ENCODE results near the gene YTHDC2.
"Not testable (repeated sequence)": the region's sequence is repeated elsewhere in the genome, so short reads cannot be mapped to it uniquely, and the experiment has no call there.

Gene YTHDC2

DNA sequence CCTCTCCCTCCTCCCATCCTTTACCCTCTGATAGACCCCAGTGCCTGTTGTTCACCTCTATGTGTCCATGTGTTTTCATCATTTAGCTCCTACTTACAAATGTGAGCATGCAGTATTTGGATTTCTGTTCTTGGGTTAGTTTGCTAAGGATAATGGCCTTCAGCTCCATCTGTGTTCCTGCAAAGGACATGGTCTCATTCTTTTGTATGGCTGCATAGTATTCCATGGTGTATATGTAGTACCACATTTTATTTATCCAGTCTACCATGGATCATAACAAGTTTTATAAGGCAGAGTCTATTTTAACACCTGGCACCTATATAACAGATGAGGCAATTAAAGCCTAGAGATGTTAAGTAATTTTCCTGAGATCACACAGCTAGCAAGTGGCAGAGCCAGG, 7.4 kb downstream of the YTHDC2 start:
- DNase-seq, result no peak

- DNase-seq, result peak; percentile 17
Observed at GRCh38 chr5:113523168-113523567, 9.7 kb downstream of the YTHDC2 start.

DNA sequence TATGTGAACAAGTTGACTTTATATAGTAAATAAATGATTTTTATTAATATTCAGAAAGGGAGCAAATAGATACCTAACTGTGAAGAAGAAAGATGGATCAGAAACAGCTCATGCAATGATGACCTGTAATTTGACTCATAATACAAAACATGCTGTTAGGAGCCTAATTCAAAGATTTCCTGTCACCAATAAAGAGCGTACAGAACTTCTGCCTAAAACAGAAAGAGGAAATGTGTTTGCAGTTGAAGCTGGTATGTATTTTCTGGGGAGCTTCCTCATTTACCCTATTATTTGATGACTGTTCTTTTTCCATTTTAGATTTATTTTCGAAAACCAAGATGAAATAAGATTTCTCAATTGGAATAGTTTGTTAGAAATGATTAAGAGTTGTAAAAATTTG, 11.4 kb downstream of the YTHDC2 start:
- DNase-seq, result no peak

GRCh38 chr5:113526421-113526820, 12.9 kb downstream of the YTHDC2 start:
- DNase-seq, result no peak

DNA sequence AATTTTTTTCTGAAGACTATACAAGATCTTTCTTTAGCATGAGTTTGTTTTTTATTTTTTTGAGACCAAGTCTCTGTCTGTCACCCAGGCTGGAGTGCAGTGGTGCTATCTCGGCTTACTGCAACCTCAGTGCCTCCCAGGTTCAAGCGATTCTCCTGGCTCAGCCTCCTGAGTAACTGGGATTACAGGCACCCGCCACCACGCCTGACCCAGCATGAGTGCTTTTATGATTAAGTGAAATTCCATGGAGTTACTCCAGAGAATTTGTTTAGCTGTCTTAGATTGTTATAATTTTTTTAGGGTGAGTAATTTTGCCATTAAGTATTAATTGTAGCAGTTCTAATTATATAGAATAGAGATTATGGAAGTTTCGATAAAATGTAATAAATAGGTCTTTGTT, 14.3 kb downstream of the YTHDC2 start:
- no peak for DNase-seq

GRCh38 chr5:113531481-113532159, 18.1 kb downstream of the YTHDC2 start:
- DNase-seq, result peak; percentile 7

DNA sequence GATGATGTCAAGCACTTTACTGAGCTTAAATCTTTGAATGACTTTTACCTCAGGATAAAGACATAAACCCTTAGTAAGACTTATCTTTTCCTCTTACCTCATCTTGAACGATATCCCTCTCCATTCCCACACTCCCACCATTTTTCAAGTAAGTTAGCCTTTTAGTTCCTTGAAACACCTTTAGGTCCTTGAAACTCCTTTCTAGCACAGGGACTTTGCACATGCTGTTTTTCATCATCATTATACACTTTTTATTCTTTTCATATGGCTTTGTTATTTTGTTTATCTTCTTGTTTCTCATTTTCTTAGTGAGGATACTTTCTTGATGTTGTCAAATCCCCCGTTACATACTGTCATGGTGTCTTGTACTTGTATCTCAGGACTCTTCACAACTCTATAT, 24.8 kb downstream of the YTHDC2 start:
- no peak for DNase-seq

DNA sequence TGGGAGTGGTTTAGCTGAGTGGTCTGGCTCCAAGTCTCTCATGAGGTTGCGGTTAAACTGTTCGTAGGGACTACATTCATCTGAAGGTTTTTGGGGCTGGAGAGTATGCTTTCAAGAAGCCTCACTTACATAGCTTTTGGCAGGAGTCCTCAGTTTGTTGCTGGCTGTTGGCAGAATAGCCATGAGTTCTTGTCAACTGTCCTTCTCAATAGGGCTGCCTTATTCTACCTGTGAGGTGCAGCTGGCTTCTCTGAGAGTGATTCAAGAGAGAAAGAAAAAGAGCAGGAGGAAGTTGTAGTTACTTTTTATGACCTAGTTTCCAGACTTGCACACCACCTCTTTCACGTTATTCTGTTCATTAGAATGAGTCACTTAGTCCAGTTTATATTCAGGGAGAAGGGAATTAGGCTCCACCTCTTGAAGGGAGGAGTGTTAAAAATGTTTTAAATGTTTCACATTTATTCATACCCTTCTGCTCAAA, 33.2 kb downstream of the YTHDC2 start:
- no peak for DNase-seq

- DNase-seq, result no peak
Observed at GRCh38 chr5:113548396-113548795, 34.9 kb downstream of the YTHDC2 start.

- DNase-seq, result no peak
Observed at GRCh38 chr5:113552137-113552536, 38.6 kb downstream of the YTHDC2 start.

- DNase-seq, result no peak
Observed at GRCh38 chr5:113552620-113553019, 39.1 kb downstream of the YTHDC2 start.

- DNase-seq, result no peak
Observed at GRCh38 chr5:113562828-113563400, 49.4 kb downstream of the YTHDC2 start.

GRCh38 chr5:113569396-113569795, 55.9 kb downstream of the YTHDC2 start:
- DNase-seq, result no peak

- no peak for DNase-seq
Observed at GRCh38 chr5:113572716-113573115, 59.2 kb downstream of the YTHDC2 start.

GRCh38 chr5:113574417-113574816, 60.9 kb downstream of the YTHDC2 start:
- DNase-seq, result no peak

DNA sequence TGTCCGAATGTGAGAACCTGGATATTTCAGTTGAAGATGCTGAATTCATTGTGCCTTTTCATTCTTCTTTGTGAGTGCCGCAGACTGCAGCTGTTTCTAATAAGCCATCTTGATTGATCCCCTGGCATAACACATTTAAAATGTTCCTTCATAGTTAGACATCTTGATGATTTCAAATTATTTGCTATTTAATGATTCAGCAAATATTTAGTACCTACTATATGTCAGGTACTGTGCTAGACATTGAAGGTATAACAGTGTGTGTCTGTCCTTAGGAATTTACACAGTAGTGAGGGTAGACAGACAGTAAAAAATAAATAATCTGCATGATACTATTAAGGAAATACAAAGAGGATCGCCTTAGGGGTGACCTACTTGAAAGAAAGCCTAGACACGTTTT, 61.6 kb downstream of the YTHDC2 start:
- DNase-seq, result no peak

GRCh38 chr5:113578091-113578490, 64.6 kb downstream of the YTHDC2 start:
- no peak for DNase-seq

GRCh38 chr5:113581388-113581787, 67.9 kb downstream of the YTHDC2 start:
- DNase-seq, result peak; percentile 3

DNA sequence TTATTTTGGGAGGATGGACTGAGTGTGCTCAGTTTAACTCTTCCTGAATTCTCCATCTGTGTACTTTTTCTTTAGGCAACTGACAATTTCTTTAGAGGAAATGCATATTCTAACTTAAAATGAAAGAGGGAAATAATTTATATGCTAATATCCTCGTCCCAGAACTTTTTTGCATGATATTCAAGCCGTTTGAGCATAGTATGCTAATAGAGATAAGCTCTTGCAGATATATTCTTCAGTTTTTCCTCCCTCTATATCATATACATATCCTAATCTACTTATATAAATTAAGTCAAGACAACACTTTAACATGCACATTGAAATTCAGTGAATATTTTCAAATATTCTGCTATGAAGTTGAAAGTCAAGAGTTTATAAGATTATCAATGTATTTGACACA, 84.7 kb downstream of the YTHDC2 start:
- no peak for DNase-seq

GRCh38 chr5:113598926-113599325, 85.4 kb downstream of the YTHDC2 start:
- no peak for DNase-seq

GRCh38 chr5:113600255-113600905, 86.9 kb downstream of the YTHDC2 start:
- no peak for DNase-seq

DNA sequence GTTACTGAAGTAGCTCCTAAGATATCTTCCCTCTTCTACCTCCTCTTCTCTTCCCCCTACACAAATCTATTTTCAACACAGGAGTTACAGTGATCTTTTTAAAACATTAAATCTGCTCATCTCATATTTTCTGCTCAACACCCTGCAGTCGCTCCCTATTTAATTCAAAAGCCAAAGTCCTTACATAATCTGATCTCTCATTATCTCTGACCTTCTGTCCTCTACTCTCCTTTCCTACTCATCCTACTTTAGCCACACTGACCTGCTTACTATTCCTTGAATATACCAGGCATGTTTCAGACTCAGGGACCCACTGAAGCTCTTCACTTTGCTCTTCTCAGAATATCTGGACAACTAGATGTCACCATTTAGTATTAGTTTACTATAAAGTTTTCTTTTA, 87.9 kb downstream of the YTHDC2 start:
- no peak for DNase-seq

- DNase-seq, result not testable (repeated sequence)
Observed at GRCh38 chr5:113603246-113603645, 89.8 kb downstream of the YTHDC2 start.

All from NCI-H69 (cell line).